NCI-H1417 treated with DMSO at 0.1 percent for 48 hours (cell line): ENCODE data around the gene SLC30A4.
"Not testable (repeated sequence)": the region's sequence is repeated elsewhere in the genome, so short reads cannot be mapped to it uniquely, and the experiment has no call there.

ENCODE experiments used
- DNase-seq: peaks from one replicate; lab custom pipeline; 2025; lab: John Stamatoyannopoulos, UW

SLC30A4 gene

GRCh38 chr15:45507143-45507542, 15.4 kb downstream of the SLC30A4 start:
- DNase-seq: not testable (repeated sequence)

DNA sequence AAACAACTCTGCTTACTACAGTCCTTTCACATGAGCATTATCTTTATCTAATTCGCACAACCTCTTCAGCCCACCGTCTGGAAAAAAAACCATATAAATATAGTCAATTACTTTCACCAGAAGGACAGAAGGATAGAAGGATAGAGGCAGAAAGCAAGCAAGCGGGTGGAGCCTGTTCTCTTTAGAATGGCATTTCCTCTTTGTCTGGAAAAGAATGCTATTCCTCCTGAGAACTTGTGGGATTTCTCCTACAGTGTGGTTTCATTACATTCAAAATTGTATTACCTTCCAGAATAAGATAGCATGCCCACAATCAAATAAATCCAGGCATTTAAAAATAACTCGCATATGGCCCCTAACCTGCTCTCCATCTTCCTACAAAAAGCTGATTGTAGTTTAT, 23.1 kb downstream of the SLC30A4 start:
- DNase-seq: no peak

GRCh38 chr15:45498701-45499100, 23.9 kb downstream of the SLC30A4 start:
- DNase-seq: no peak

DNA sequence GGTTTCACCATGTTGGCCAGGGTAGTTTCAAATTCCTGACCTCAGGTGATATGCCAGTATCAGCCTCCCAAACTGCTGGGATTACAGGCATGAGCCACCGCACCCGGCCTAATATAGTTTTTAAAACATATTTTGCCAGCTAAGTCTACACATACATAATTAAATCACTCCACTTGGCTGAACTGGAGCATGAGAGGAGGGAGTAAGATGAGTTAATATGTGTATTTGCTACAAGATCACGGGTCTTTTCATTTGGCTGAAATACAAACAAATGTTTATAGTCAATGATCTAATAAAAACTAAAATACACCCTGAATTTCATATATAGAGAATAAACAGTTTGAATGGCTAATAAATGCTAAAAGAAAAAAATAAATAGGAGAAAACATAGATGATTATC, 25.3 kb downstream of the SLC30A4 start:
- no peak for DNase-seq

DNA sequence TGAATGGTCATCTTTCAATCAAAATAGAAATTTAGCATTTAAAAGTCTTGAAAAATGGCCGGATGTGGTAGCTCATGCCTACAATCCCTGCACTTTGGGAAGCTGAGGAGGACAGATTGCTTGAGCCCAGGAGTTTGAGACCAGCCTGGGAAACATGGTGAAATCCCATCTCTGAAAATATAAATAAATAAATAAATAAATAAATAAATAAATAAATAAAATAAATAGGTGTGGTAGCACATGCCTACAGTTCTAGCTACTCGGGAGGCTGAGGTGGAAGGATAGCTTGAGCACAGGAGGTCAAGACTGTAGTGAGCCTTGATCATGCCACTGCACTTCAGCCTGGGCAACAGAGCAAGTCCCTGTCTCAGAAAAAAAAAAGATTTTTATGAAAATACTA, 25.9 kb downstream of the SLC30A4 start:
- DNase-seq: no peak

DNA sequence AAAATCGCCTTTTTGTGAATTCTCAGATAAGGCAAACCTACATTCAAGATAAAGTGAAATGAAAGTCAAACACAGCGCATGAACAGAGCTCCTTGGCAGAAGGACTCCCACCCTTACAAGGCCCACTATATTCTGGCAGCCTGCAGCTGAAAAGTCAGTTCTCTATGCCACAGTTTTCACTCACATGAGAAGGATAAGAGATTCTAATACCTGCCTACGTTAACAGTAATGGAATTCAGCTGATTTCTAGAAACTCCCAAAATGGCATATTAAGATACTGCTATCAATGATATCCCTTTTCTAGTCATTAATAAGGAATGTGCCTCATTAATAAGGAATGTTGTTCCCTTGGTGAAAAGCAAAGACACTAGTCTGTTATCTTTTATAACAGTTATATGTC, 27.0 kb downstream of the SLC30A4 start:
- DNase-seq: no peak

DNA sequence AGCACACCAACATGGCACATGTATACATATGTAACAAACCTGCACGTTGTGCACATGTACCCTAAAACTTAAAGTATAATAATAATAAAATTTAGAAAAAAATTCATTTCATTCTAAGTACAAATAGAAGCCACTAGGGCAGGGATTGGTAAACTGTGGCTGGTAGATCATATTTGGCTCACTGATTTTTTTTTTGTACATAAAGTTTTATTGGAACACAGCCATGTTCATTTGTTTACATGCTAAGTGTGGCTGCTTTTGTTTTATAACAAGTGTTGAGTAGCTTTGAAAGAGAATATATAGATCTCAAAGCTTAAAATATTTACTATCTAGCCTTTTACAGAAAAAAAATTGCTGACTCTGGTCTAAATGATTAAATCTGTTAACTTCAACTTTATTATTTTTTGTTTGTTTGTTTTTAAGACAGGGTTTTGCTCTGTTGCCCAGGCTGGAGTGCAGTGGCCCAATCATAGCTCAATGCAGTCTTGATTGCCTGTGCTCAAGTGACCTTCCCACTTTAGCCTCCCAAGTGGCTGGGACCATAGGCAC, 32.8 kb downstream of the SLC30A4 start:
- DNase-seq: no peak

GRCh38 chr15:45486317-45486716, 36.2 kb downstream of the SLC30A4 start:
- DNase-seq: no peak

DNA sequence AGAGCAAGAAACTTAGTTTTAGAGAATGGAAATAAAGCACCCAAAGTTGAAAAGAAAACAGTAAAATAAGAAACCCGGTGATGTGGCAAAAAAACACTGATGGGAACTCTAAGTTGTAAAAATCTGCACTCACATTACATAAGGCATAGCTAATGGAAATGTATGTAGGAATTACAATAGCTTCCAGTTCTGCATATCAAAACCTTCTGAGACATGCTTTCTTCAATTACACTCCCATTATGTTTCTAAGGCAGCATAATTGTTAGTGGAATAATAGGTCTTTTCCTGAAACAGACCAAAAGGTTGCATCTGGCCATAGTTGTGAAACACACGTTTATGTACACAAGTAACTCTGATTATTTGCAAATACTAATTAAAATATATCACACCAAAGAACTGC, 41.4 kb downstream of the SLC30A4 start:
- DNase-seq: no peak

- no peak for DNase-seq
Measured at GRCh38 chr15:45476410-45476809, 46.1 kb downstream of the SLC30A4 start.

GRCh38 chr15:45474799-45475198, 47.8 kb downstream of the SLC30A4 start:
- DNase-seq: no peak

- no peak for DNase-seq
Measured at GRCh38 chr15:45473068-45473467, 49.5 kb downstream of the SLC30A4 start.

DNA sequence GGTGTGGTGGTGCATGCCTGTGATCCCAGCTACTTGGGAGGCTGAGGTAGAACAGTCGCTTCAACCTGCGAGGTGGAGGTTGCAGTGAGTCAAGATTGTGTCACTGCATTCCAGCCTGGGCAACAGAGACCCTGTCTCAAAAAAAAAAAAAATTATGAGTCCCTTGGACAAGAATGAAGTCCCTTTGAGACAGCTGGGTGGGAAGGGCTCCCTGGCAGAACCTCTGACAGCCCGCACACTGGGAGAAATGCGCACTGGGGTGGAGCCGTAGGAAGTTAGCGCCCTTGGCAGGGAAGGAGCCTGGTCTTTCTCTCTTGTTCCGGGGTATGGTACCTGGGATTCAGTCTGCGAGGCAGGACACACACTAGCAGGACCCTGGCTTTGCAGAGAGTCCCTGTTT, 51.4 kb downstream of the SLC30A4 start:
- DNase-seq: no peak

DNA sequence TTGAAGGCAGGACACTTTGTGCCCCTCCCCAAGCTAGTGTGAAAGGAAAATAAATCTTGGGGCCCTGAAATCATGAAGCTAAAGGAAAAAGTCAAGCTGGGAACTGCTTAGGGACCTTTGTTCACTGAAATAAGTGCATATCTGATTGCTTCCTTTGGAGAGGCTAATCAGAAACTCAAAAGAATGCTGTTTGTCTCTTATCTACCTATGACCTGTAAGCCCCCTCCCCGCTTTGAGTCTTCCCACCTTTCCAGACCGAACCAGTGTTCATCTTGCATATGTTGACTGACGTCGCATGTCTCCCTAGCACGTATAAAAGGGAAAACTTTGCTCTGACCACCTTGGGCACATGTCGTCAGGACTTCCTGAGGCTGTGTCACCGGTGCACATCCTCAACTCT, 53.1 kb downstream of the SLC30A4 start:
- no peak for DNase-seq

GRCh38 chr15:45469027-45469426, 53.5 kb downstream of the SLC30A4 start:
- DNase-seq: no peak

- no peak for DNase-seq
Measured at GRCh38 chr15:45468294-45468693, 54.3 kb downstream of the SLC30A4 start.

DNA sequence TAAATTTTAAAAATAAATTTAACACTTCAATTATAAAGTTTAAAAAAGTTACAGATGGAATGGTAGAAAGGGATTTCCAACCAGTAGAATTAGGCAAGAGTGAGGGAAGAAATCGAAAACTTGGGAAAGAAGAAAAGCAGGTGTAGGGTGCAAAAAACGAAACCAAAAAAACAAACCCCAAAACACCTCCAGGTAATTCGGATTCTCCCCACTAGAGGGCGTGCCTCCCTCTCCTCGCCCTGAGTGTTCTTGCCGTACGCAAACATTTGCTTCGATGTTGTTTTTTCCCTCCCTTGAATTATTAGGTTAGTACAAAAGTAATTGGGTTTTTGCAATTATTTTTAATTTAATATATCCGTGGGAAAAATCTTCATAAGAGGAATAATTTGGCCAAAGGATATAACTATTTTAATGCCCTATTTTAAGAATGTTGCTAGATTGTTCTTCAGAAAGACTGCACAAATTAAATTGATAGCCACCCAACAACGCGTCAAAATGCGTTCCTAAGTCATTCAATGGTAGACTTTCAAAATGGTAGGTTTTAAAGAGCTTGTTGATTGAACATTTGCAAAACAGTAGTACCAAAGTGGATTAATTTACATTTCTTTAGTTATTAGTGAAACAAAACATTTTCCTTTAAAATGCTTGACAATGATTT, 63.7 kb downstream of the SLC30A4 start:
- no peak for DNase-seq

- DNase-seq: peak; percentile 47
Measured at GRCh38 chr15:45457641-45458539, 64.7 kb downstream of the SLC30A4 start.

GRCh38 chr15:45457220-45457619, 65.3 kb downstream of the SLC30A4 start:
- DNase-seq: no peak

DNA sequence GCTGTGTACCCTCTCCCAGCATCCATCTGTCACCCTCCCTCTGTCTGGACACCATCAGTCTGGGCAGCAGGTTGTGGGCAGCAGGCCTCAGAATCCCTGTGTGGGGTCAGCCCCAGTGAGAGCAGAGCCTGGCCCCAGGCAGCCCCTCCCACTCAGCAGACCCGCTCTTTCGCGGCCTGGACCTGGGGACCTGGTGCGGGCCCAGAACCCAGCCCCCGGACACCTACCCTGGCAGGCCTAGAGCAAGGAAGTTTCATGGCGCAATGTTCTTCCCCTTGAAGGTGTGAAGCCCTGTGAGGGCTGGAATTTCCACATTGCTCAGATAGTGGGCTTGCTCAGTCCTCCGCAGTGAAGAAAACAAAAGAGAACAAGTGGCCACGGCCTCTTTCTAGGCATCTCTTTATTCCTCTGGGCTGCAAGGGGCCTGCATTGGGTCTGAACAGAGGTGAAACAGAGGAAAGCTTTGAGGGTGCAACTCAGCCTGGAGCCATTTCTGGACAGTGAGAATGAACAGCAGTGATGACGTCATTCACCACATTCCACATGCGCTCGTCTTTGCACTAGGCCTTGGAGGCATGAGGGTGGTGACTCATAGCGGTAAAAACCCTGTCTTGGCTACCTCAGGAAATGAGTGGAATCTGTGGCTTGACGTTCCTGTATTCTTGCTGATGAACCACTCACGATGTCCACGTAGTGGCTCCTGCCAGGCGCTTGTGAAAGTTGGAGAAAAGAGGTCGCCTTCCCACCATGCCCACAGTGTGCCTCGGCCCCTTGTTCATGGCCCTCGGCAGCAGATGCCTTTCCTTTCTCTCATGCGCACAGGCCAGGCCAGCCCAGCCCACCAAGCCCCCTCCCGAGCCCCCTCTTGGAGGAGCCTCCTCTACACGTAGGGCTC, 66.1 kb downstream of the SLC30A4 start:
- no peak for DNase-seq

GRCh38 chr15:45454814-45455213, 67.7 kb downstream of the SLC30A4 start:
- no peak for DNase-seq

GRCh38 chr15:45451265-45451664, 71.3 kb downstream of the SLC30A4 start:
- no peak for DNase-seq
